ENCODE results near the gene AFF3.

DNA sequence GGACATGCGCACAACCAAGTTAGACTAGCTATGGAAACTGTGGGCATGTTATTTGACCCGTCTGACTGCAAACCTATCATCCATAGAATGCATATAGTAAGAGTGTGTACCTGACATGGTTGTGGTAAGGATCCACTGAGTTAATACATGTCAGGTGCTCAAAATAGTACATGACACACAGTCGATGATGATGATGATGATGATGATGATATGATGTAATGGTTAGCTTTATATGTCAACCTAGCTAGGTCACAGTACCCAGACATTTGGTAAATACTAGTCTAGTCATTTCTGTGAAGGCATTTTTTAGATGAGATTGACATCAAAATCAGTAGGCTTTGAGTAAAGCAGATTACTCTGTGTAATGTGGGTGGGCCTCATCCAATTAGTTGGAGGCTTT lies 204.1 kb downstream of the AFF3 start:
- TF ChIP-seq, protein P1, sequence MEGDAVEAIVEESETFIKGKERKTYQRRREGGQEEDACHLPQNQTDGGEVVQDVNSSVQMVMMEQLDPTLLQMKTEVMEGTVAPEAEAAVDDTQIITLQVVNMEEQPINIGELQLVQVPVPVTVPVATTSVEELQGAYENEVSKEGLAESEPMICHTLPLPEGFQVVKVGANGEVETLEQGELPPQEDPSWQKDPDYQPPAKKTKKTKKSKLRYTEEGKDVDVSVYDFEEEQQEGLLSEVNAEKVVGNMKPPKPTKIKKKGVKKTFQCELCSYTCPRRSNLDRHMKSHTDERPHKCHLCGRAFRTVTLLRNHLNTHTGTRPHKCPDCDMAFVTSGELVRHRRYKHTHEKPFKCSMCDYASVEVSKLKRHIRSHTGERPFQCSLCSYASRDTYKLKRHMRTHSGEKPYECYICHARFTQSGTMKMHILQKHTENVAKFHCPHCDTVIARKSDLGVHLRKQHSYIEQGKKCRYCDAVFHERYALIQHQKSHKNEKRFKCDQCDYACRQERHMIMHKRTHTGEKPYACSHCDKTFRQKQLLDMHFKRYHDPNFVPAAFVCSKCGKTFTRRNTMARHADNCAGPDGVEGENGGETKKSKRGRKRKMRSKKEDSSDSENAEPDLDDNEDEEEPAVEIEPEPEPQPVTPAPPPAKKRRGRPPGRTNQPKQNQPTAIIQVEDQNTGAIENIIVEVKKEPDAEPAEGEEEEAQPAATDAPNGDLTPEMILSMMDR (IDR thresholded peaks at IDR 0.05) = no peak
- no peak for TF ChIP-seq POLR2A (IDR thresholded peaks at IDR 0.05)

Measured in lower leg skin (tissue), 3 donors.